OCI-LY1 (cell line): Measurements from ENCODE around the gene USP16.

ENCODE experiments used
- EZH2 ChIP-seq: fragments of 200-600 bp; sonication (generic), shearing (Covaris generic); IDR thresholded peaks from 2 replicates; pipeline ENCODE4 v1.8.0; 2017; ENCODE audit warnings: borderline replicate concordance, mixed run types, mild to moderate bottlenecking, antibody characterized with exemption, low read length, moderate library complexity, mixed read lengths
- TF ChIP-seq, protein P1 (sequence below): fragments of 200-600 bp; sonication (generic), shearing (Covaris generic); IDR thresholded peaks from 2 replicates; pipeline ENCODE4 v1.5.1; 2017; ENCODE audit warnings: mild to moderate bottlenecking, antibody characterized with exemption, low read length, moderate library complexity, mixed read lengths

DNA sequence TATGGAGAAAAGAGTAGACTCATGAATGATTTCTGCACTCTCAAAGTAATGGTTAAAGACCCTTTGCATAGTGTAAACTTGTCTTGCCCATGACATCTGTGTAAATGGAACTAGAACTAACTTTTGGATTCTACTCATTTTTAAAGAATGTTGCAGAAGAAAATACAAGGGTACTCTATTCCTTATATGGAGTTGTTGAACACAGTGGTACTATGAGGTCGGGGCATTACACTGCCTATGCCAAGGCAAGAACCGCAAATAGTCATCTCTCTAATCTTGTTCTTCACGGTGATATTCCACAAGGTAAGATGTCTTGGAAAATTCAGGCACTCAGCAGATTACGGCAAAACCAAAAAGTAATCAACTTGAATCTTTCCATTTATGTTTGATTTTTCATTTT lies 29.2 kb downstream of the USP16 start:
- TF ChIP-seq, protein P1, sequence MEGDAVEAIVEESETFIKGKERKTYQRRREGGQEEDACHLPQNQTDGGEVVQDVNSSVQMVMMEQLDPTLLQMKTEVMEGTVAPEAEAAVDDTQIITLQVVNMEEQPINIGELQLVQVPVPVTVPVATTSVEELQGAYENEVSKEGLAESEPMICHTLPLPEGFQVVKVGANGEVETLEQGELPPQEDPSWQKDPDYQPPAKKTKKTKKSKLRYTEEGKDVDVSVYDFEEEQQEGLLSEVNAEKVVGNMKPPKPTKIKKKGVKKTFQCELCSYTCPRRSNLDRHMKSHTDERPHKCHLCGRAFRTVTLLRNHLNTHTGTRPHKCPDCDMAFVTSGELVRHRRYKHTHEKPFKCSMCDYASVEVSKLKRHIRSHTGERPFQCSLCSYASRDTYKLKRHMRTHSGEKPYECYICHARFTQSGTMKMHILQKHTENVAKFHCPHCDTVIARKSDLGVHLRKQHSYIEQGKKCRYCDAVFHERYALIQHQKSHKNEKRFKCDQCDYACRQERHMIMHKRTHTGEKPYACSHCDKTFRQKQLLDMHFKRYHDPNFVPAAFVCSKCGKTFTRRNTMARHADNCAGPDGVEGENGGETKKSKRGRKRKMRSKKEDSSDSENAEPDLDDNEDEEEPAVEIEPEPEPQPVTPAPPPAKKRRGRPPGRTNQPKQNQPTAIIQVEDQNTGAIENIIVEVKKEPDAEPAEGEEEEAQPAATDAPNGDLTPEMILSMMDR = no peak
- TF ChIP-seq EZH2 = no peak
